HepG2 (cell line): ENCODE measurements around the gene EEIG1. TPM values are rescaled to one million over a fixed set of nuclear protein-coding genes. Genes with fewer than 3 reads are reported as not detected.

Experiments
- CBX2 ChIP-seq, 2 experiments: fragments of 200-600 bp in 1 of 2; sonication (generic); formaldehyde crosslinking in 1 of 2; IDR thresholded peaks; 2 replicates each; pipeline versions ENCODE4 v1.7.0 to v1.8.1; 2018 to 2022; ENCODE audit warnings: low read depth in 2 of 2, low read length in 1 of 2, mild to moderate bottlenecking in 1 of 2, missing genetic modification reagents in 1 of 2
- ETV5 ChIP-seq: IDR thresholded peaks from 2 replicates; pipeline ENCODE4 v1.6.1; 2018; ENCODE audit warnings: missing biosample characterization, missing genetic modification reagents, inconsistent platforms, borderline replicate concordance
- FOXA3 ChIP-seq: IDR thresholded peaks from 2 replicates; pipeline ENCODE4 v1.6.1; 2016; ENCODE audit warnings: missing genetic modification reagents, missing compliant biosample characterization
- HCFC1 ChIP-seq: fragments of 150-350 bp; IDR thresholded peaks from 2 replicates; pipeline ENCODE4 v1.6.1; 2014; ENCODE audit warnings: low read depth, low read length
- HINFP ChIP-seq: sonication (generic); formaldehyde crosslinking; IDR thresholded peaks from 2 replicates; pipeline ENCODE4 v1.4.0; 2020; ENCODE audit warnings: low read depth, mild to moderate bottlenecking, missing genetic modification reagents
- HNF1A ChIP-seq, 2 experiments: sonication (generic) in 1 of 2; formaldehyde crosslinking in 1 of 2; IDR thresholded peaks; 2 replicates each; pipeline versions ENCODE4 v1.4.0 to v1.6.1; 2016 to 2020; ENCODE audit warnings: borderline replicate concordance in 1 of 2, low read depth in 1 of 2, mild to moderate bottlenecking in 1 of 2, missing genetic modification reagents in 1 of 2
- LCORL ChIP-seq, 2 experiments: fragments of 450-650 bp in 1 of 2; sonication (generic) in 1 of 2; formaldehyde crosslinking in 1 of 2; IDR thresholded peaks; 2 replicates each; pipeline versions ENCODE4 v1.5.0 to v1.6.1; 2017 to 2020; ENCODE audit warnings: antibody characterized with exemption in 1 of 2, missing genetic modification reagents in 1 of 2
- MEF2D ChIP-seq: sonication (generic); formaldehyde crosslinking; IDR thresholded peaks from 2 replicates; pipeline ENCODE4 v1.5.1; 2020; ENCODE audit warnings: mild to moderate bottlenecking, missing genetic modification reagents
- NFRKB ChIP-seq: fragments of 450-650 bp; IDR thresholded peaks from 2 replicates; pipeline ENCODE4 v1.6.1; 2017
- RXRA ChIP-seq: sonication (generic); formaldehyde crosslinking; IDR thresholded peaks from 2 replicates; pipeline ENCODE4 v1.5.1; 2020; ENCODE audit warnings: missing genetic modification reagents
- SP1 ChIP-seq, 2 experiments: fragments of 450-650 bp in 1 of 2; sonication (generic) in 1 of 2; formaldehyde crosslinking in 1 of 2; IDR thresholded peaks; 2 replicates each; pipeline versions ENCODE4 v1.4.0 to v1.6.1; 2016 to 2020; ENCODE audit warnings: missing genetic modification reagents in 1 of 2
- TFAP4 ChIP-seq: sonication (generic); IDR thresholded peaks from 2 replicates; pipeline ENCODE4 v1.6.1; 2016; ENCODE audit warnings: low read depth, borderline replicate concordance
- TGIF2 ChIP-seq: IDR thresholded peaks from 2 replicates; pipeline ENCODE4 v1.6.1; 2016; ENCODE audit warnings: control low read depth, missing compliant biosample characterization
- ZBTB10 ChIP-seq: sonication (generic); formaldehyde crosslinking; IDR thresholded peaks from 2 replicates; pipeline ENCODE4 v1.4.0; 2020; ENCODE audit warnings: missing genetic modification reagents, borderline replicate concordance
- ZNF256 ChIP-seq: sonication (generic); formaldehyde crosslinking; conservative IDR thresholded peaks from 2 replicates; pipeline ENCODE4 v1.4.0; 2020; ENCODE audit warnings: missing genetic modification reagents
- ZNF512B ChIP-seq: sonication (generic); formaldehyde crosslinking; IDR thresholded peaks from 2 replicates; pipeline ENCODE4 v1.5.1; 2020; ENCODE audit warnings: missing genetic modification reagents, mild to moderate bottlenecking, borderline replicate concordance
- ZNF672 ChIP-seq: sonication (generic); formaldehyde crosslinking; IDR thresholded peaks from 2 replicates; pipeline ENCODE4 v1.8.1; 2022; ENCODE audit warnings: missing genetic modification reagents
- polyA plus RNA-seq, 8 experiments: library from polyadenylated mRNA; depleted of rRNA in 3 of 8; stranded (reverse) in 7 of 8; unstranded in 1 of 8; fragments of >200 nt; fragmentation: Illumina TruSeq in 4 of 8; extraction: Trizol in 4 of 8; gene quantifications; 2 replicates each; pipeline versions ENCODE4 v1.2.1 to v1.2.3, GENCODE V29; 2011 to 2016; ENCODE audit warnings: low read depth in 4 of 8, missing spikeins in 1 of 8, mixed read lengths in 1 of 8; ENCODE audit not compliant: insufficient read depth in 1 of 8
- total RNA-seq, 5 experiments: library from RNA; depleted of rRNA; stranded (reverse); fragments of >200 nt; fragmentation: Illumina TruSeq; extraction: Trizol; gene quantifications; 2 replicates each; pipeline ENCODE4 v1.2.3, GENCODE V29; 2016; ENCODE audit warnings: low read depth in 1 of 5

EEIG1 gene
- total and polyA plus RNA-seq, 2 of the 13 experiments (the other 11 are each of a cell fraction or from before 2014, with no cell fraction given) = 16.6 to 25.2 TPM

- no peak for TF ChIP-seq TFAP4
- TF ChIP-seq HNF1A (IDR thresholded peaks at IDR 0.05; ENCODE audit: low read depth) = no peak
- no peak for TF ChIP-seq HNF1A (CRISPR knock-in tag; IDR thresholded peaks at IDR 0.05; ENCODE audit: borderline replicate concordance)
- no peak for TF ChIP-seq MEF2D (CRISPR knock-in tag)
- no peak for TF ChIP-seq TGIF2 (CRISPR knock-in tag)
- no peak for TF ChIP-seq SP1 (IDR thresholded peaks at IDR 0.05)
- TF ChIP-seq SP1 (CRISPR knock-in tag; IDR thresholded peaks at IDR 0.05) = no peak
- no peak for TF ChIP-seq CBX2 (IDR thresholded peaks at IDR 0.05; ENCODE audit: low read depth, low read length)
- no peak for TF ChIP-seq CBX2 (CRISPR knock-in tag; IDR thresholded peaks at IDR 0.05; ENCODE audit: low read depth)
- no peak for TF ChIP-seq ETV5
- TF ChIP-seq ZNF672 (CRISPR knock-in tag) = no peak
- 0 out of 2 replicates have a peak, but pooled peaks have one; percentile 26 for TF ChIP-seq RXRA (CRISPR knock-in tag)
- TF ChIP-seq FOXA3 (CRISPR knock-in tag) = peak; percentile 6; the same call in 1 of the 2 replicates
- no peak for TF ChIP-seq HCFC1
- no peak for TF ChIP-seq ZNF256 (CRISPR knock-in tag)
- no peak for TF ChIP-seq ZNF512B
- TF ChIP-seq LCORL (IDR thresholded peaks at IDR 0.05) = no peak
- TF ChIP-seq LCORL (CRISPR knock-in tag; IDR thresholded peaks at IDR 0.05) = peak; percentile 32; the same call in 1 of the 2 replicates
- TF ChIP-seq ZBTB10 (CRISPR knock-in tag) = no peak
- no peak for TF ChIP-seq NFRKB
- no peak for TF ChIP-seq HINFP (CRISPR knock-in tag)
These were observed 8.3 kb upstream of the EEIG1 start (continued) for GRCh38 chr9:127989094-127989493.
